T-cell (primary cell): Measurements from ENCODE around the gene RASSF8. TPM values are rescaled to one million over a fixed set of nuclear protein-coding genes. Genes with fewer than 3 reads are reported as not detected.

Experiments
- ATAC-seq, 4 experiments: fragments of 200-7000 bp in 3 of 4; fragments of 150-1000 bp in 1 of 4; cut with Tn5 transposase; replicated peaks in 1 of 4; 1 replicate in 3 of 4; 2 replicates in 1 of 4; pipeline ENCODE4 v1.10.0; 2021; ENCODE audit warnings: moderate library complexity in 3 of 4, mild to moderate bottlenecking in 2 of 4, moderate number of reproducible peaks in 1 of 4
- CTCF ChIA-PET, 2 donors: fragments of 300-600 bp; sonication (Branson Sonifier 250); formaldehyde crosslinking; loops; one replicate each; lab custom pipeline; 2022; ENCODE audit warnings: antibody characterized with exemption in 2 of 2; lab: Charles Lee
- POLR2A ChIA-PET, 2 donors: fragments of 300-600 bp; sonication (Branson Sonifier 250); formaldehyde crosslinking; loops; one replicate each; lab custom pipeline; 2022; ENCODE audit warnings: antibody characterized with exemption in 2 of 2; lab: Charles Lee
- DNase-seq, 35 experiments: peaks; one replicate each; pipeline versions ENCODE4 v3.0.0 to v3.0.0-alpha.2; 2013 to 2023
- H3K27ac ChIP-seq: one replicate; pipeline ENCODE4 v1.5.1; 2013; ENCODE audit warnings: low read length
- H3K27me3 ChIP-seq, 2 experiments: replicated peaks in 1 of 2; 1 replicate in 1 of 2; 2 replicates in 1 of 2; pipeline versions ENCODE4 v1.6.1 to v1.7.0; 2013; ENCODE audit warnings: low read length in 1 of 2, mixed read lengths in 1 of 2; ENCODE audit not compliant: control insufficient read depth in 2 of 2, insufficient read depth in 2 of 2; ENCODE audit errors: extremely low read depth in 1 of 2
- H3K36me3 ChIP-seq, 2 donors: 1 replicate in 1 of 2; 2 replicates in 1 of 2; pipeline versions ENCODE4 v1.6.1 to v1.7.0; 2013; ENCODE audit warnings: low read length in 1 of 2; ENCODE audit not compliant: control insufficient read depth in 2 of 2, insufficient read depth in 1 of 2; ENCODE audit errors: extremely low read depth in 1 of 2
- H3K4me1 ChIP-seq, 2 experiments: 1 replicate in 1 of 2; 2 replicates in 1 of 2; pipeline versions ENCODE4 v1.6.1 to v1.7.0; 2013; ENCODE audit warnings: low read length in 2 of 2, mixed read lengths in 1 of 2; ENCODE audit not compliant: insufficient read depth in 2 of 2, control insufficient read depth in 1 of 2; ENCODE audit errors: extremely low read depth in 1 of 2
- H3K4me3 ChIP-seq, 2 donors: 1 replicate in 1 of 2; 2 replicates in 1 of 2; pipeline versions ENCODE4 v1.5.1 to v1.7.0; 2013; ENCODE audit warnings: mild to moderate bottlenecking in 2 of 2, low read length in 1 of 2, moderate library complexity in 1 of 2; ENCODE audit not compliant: control insufficient read depth in 1 of 2; ENCODE audit errors: extremely low read depth in 1 of 2
- H3K9me3 ChIP-seq: 2 replicates; pipeline ENCODE4 v1.7.0; 2013
- H3K27ac Mint-ChIP-seq, 2 donors: one replicate each; pipeline ENCODE4 v1.8.0; 2020 to 2021; ENCODE audit warnings: mild to moderate bottlenecking in 2 of 2, mixed read lengths in 2 of 2
- H3K27me3 Mint-ChIP-seq, 2 donors: one replicate each; pipeline ENCODE4 v1.8.0; 2021 to 2022; ENCODE audit warnings: mixed read lengths in 2 of 2
- H3K36me3 Mint-ChIP-seq: one replicate; pipeline ENCODE4 v1.8.0; 2021; ENCODE audit warnings: mixed read lengths
- H3K4me1 Mint-ChIP-seq, 3 donors: one replicate each; pipeline ENCODE4 v1.8.0; 2020 to 2022; ENCODE audit warnings: mixed read lengths in 3 of 3, mild to moderate bottlenecking in 1 of 3
- H3K4me3 Mint-ChIP-seq, 3 donors: one replicate each; pipeline ENCODE4 v1.8.0; 2020 to 2022; ENCODE audit warnings: mild to moderate bottlenecking in 3 of 3, mixed read lengths in 3 of 3, moderate library complexity in 3 of 3
- H3K9me3 Mint-ChIP-seq, 3 donors: one replicate each; pipeline ENCODE4 v1.8.0; 2020 to 2022; ENCODE audit warnings: mixed read lengths in 3 of 3
- WGBS: methylation state at CpG from one replicate; pipeline ENCODE4 v1.1.5; 2013; ENCODE audit warnings: missing lambda C conversion rate; ENCODE audit not compliant: insufficient coverage; 5-methylcytosine and 5-hydroxymethylcytosine counted together
- total RNA-seq, 35 experiments: library from RNA in 6 of 35; stranded (reverse) in 6 of 35; fragments of 120-200 nt in 1 of 35; gene quantifications; one replicate each; pipeline versions ENCODE4 v1.2.1 to v1.2.4 and lab custom pipeline; 2013 to 2026

Gene RASSF8
- total RNA-seq, 5 donors from 2014 or later (not counting 1 experiment from before 2014, with no cell fraction given): 0.50 to 0.98 (median 0.73) TPM; not detected in 1

- H3K4me3 Mint-ChIP-seq: no peak overlapping the region
- H3K27ac ChIP-seq: no peak overlapping the region
- H3K27me3 ChIP-seq: no peaks in the 10 kb centered on the region
- H3K27ac Mint-ChIP-seq: no peak overlapping the region
- H3K4me1 Mint-ChIP-seq: no peaks in the 10 kb centered on the region
- ChIA-PET POLR2A (interaction anchor here in 1 of 2 donors (0.6 kb wide), 1 partner anchor 740 kb away, joined by 7 read pairs; no protein-coding TSS in a partner anchor), CTCF (interaction anchor here in 1 of 2 donors (0.8 to 0.9 kb wide), 2 partner anchors 14 to 601 kb away, joined by 4 to 5 read pairs; no protein-coding TSS in a partner anchor)
- H3K4me3 ChIP-seq: no peak overlapping the region
- H3K9me3 Mint-ChIP-seq: no peaks in the 10 kb centered on the region
- H3K27me3 Mint-ChIP-seq: no peaks in the 10 kb centered on the region
- ATAC-seq (no peak), DNase-seq (no peak)
- no peaks in the 10 kb centered on the region for H3K36me3 ChIP-seq
- no peaks in the 10 kb centered on the region for H3K4me1 ChIP-seq
- no peaks in the 10 kb centered on the region for H3K36me3 Mint-ChIP-seq
- H3K9me3 ChIP-seq: no peaks in the 10 kb centered on the region
- WGBS: no CpG with 5 or more reads among the region's 2 CpGs
Measured at GRCh38 chr12:26037615-26038220, 79.2 kb downstream of the RASSF8 start.

- ChIA-PET POLR2A (no interaction called here), CTCF (no interaction called here)
- ATAC-seq (no peak), DNase-seq (no peak)
- no peak overlapping the region for H3K4me3 ChIP-seq
- no peaks in the 10 kb centered on the region for H3K36me3 ChIP-seq
- peaks cover 0 to 2% of the 10 kb centered on the region in 2 experiments for H3K27me3 ChIP-seq
- H3K9me3 Mint-ChIP-seq: no peaks in the 10 kb centered on the region
- H3K36me3 Mint-ChIP-seq: no peaks in the 10 kb centered on the region
- peaks cover 0 to 4% of the 10 kb centered on the region in 2 donors for H3K27me3 Mint-ChIP-seq
- no peaks in the 10 kb centered on the region for H3K9me3 ChIP-seq
- H3K4me1 ChIP-seq: no peaks in the 10 kb centered on the region
- no peaks in the 10 kb centered on the region for H3K4me1 Mint-ChIP-seq
- no peak overlapping the region for H3K27ac ChIP-seq
- no peak overlapping the region for H3K4me3 Mint-ChIP-seq
- no peak overlapping the region for H3K27ac Mint-ChIP-seq
- WGBS: no CpG with 5 or more reads among the region's 2 CpGs
Measured at GRCh38 chr12:26042645-26043044, 84.2 kb downstream of the RASSF8 start.

- POLR2A ChIA-PET: interaction anchor here in 1 of 2 donors (0.6 kb wide), 1 partner anchor 928 kb away, joined by 3 read pairs; no protein-coding TSS in a partner anchor
- Mint-ChIP-seq H3K9me3 (no peaks in the 10 kb centered on the region), H3K27ac (no peak overlapping the region), H3K4me3 (no peak overlapping the region), H3K36me3 (no peaks in the 10 kb centered on the region), H3K27me3 (peaks cover 0 to 4% of the 10 kb centered on the region in 2 donors), H3K4me1 (no peaks in the 10 kb centered on the region)
- DNase-seq (no peak), ATAC-seq (no peak)
- Histone ChIP-seq H3K4me1 (no peaks in the 10 kb centered on the region), H3K4me3 (no peak overlapping the region), H3K27ac (no peak overlapping the region), H3K36me3 (no peaks in the 10 kb centered on the region), H3K27me3 (peaks cover 0 to 2% of the 10 kb centered on the region in 2 experiments), H3K9me3 (no peaks in the 10 kb centered on the region)
- 94% methylated on average over 2 of the region's 10 CpGs for WGBS
- CTCF ChIA-PET: no interaction called here
Measured at GRCh38 chr12:26043135-26044006, 84.9 kb downstream of the RASSF8 start.

GRCh38 chr12:26044007-26044394 lies 85.5 kb downstream of the RASSF8 start:
- CTCF ChIA-PET: interaction anchor here (0.9 to 1.0 kb wide), 2 partner anchors 11 to 13 kb away, joined by 3 read pairs; no protein-coding TSS in a partner anchor

GRCh38 chr12:26044592-26044991 lies 86.1 kb downstream of the RASSF8 start:
- no peaks in the 10 kb centered on the region for H3K4me1 ChIP-seq
- Mint-ChIP-seq H3K9me3 (no peaks in the 10 kb centered on the region), H3K36me3 (no peaks in the 10 kb centered on the region), H3K27ac (no peak overlapping the region), H3K27me3 (peaks cover 0 to 4% of the 10 kb centered on the region in 2 donors), H3K4me3 (no peak overlapping the region), H3K4me1 (no peaks in the 10 kb centered on the region)
- POLR2A ChIA-PET: interaction anchor here in 1 of 2 donors (0.7 kb wide), 1 partner anchor 378 kb away, joined by 3 read pairs; no protein-coding TSS in a partner anchor
- no peaks in the 10 kb centered on the region for H3K9me3 ChIP-seq
- DNase-seq: no peak
- no CpG with 5 or more reads among the region's 1 CpG for WGBS
- CTCF ChIA-PET: interaction anchor here (0.9 to 1.0 kb wide), 2 partner anchors 12 kb away, joined by 3 read pairs; no protein-coding TSS in a partner anchor
- H3K27me3 ChIP-seq: peaks cover 0 to 2% of the 10 kb centered on the region in 2 experiments
- no peak for ATAC-seq
- no peak overlapping the region for H3K4me3 ChIP-seq
- no peaks in the 10 kb centered on the region for H3K36me3 ChIP-seq
- no peak overlapping the region for H3K27ac ChIP-seq

More at GRCh38 chr12:26044007-26044394, 85.5 kb downstream of the RASSF8 start:
- H3K9me3 ChIP-seq: no peaks in the 10 kb centered on the region
- H3K27ac ChIP-seq: no peak overlapping the region
- Mint-ChIP-seq H3K27ac (no peak overlapping the region), H3K36me3 (no peaks in the 10 kb centered on the region), H3K27me3 (peaks cover 0 to 4% of the 10 kb centered on the region in 2 donors), H3K9me3 (no peaks in the 10 kb centered on the region), H3K4me3 (no peak overlapping the region), H3K4me1 (no peaks in the 10 kb centered on the region)
- no peak overlapping the region for H3K4me3 ChIP-seq
- no peaks in the 10 kb centered on the region for H3K36me3 ChIP-seq
- H3K27me3 ChIP-seq: peaks cover 0 to 2% of the 10 kb centered on the region in 2 experiments
- no peaks in the 10 kb centered on the region for H3K4me1 ChIP-seq
- POLR2A ChIA-PET: interaction anchor here in 1 of 2 donors (0.6 kb wide), 1 partner anchor 929 kb away, joined by 3 read pairs; no protein-coding TSS in a partner anchor
- ATAC-seq (no peak), DNase-seq (no peak)

GRCh38 chr12:26046203-26046602 lies 87.7 kb downstream of the RASSF8 start:
- H3K9me3 Mint-ChIP-seq: no peaks in the 10 kb centered on the region
- H3K4me1 Mint-ChIP-seq: no peaks in the 10 kb centered on the region
- no peaks in the 10 kb centered on the region for H3K36me3 Mint-ChIP-seq
- Histone ChIP-seq H3K36me3 (no peaks in the 10 kb centered on the region), H3K27ac (no peak overlapping the region), H3K4me1 (no peaks in the 10 kb centered on the region), H3K9me3 (no peaks in the 10 kb centered on the region), H3K4me3 (no peak overlapping the region), H3K27me3 (peaks cover 0 to 2% of the 10 kb centered on the region in 2 experiments)
- DNase-seq (no peak), ATAC-seq (no peak)
- ChIA-PET POLR2A (no interaction called here), CTCF (no interaction called here)
- H3K27ac Mint-ChIP-seq: no peak overlapping the region
- H3K27me3 Mint-ChIP-seq: peaks cover 0 to 4% of the 10 kb centered on the region in 2 donors
- H3K4me3 Mint-ChIP-seq: no peak overlapping the region
